ENCODE measurements around the gene PPP1R15A. TPM values are rescaled to one million over a fixed set of nuclear protein-coding genes. Genes with fewer than 3 reads are reported as not detected.

PPP1R15A gene
- total RNA-seq, 4 donors from 2014 or later, result 135 to 191 (median 144) TPM

- H3K4me1 ChIP-seq, result no peaks in the 10 kb centered on the region
- TF ChIP-seq EP300 (IDR thresholded peaks at IDR 0.05), result no peak
- no peak for TF ChIP-seq CTCF (IDR thresholded peaks at IDR 0.05)
- no peak for TF ChIP-seq POLR2A (IDR thresholded peaks at IDR 0.05)
- TF ChIP-seq POLR2AphosphoS5 (IDR thresholded peaks at IDR 0.05), result no peak
- no peak for DNase-seq (ENCODE audit: low spot score in 2 of 2)
- no peak overlapping the region for H3K4me3 ChIP-seq
- H3K36me3 ChIP-seq, result peaks cover 12% of the 10 kb centered on the region
- no peaks in the 10 kb centered on the region for H3K27me3 ChIP-seq
- no peak overlapping the region for H3K27ac ChIP-seq
- H3K9me3 ChIP-seq, result no peaks in the 10 kb centered on the region
- WGBS, result 52% methylated on average over 27 of the region's 34 CpGs
These were observed 13.1 kb upstream of the PPP1R15A start for GRCh38 chr19:48858984-48859710.

GRCh38 chr19:48859711-48860572 is 12.3 kb upstream of the PPP1R15A start:
- H3K27ac ChIP-seq, result no peak overlapping the region
- TF ChIP-seq POLR2AphosphoS5 (IDR thresholded peaks at IDR 0.05), result no peak
- DNase-seq (ENCODE audit: low spot score in 2 of 2), result no peak
- peaks cover 12% of the 10 kb centered on the region for H3K36me3 ChIP-seq
- WGBS, result 90% methylated on average over 26 of the region's 30 CpGs
- no peaks in the 10 kb centered on the region for H3K4me1 ChIP-seq
- no peaks in the 10 kb centered on the region for H3K9me3 ChIP-seq
- no peak overlapping the region for H3K4me3 ChIP-seq
- H3K27me3 ChIP-seq, result no peaks in the 10 kb centered on the region

GRCh38 chr19:48861313-48861712 is 10.9 kb upstream of the PPP1R15A start:
- WGBS, result 88% methylated on average over 18 of the region's 18 CpGs
- no peak for DNase-seq (ENCODE audit: low spot score in 2 of 2)

GRCh38 chr19:48862827-48863226 is 9.4 kb upstream of the PPP1R15A start:
- H3K27me3 ChIP-seq, result no peaks in the 10 kb centered on the region
- no peak overlapping the region for H3K27ac ChIP-seq
- H3K4me1 ChIP-seq, result peaks cover 14% of the 10 kb centered on the region
- 71% methylated on average over 7 of the region's 7 CpGs for WGBS
- H3K9me3 ChIP-seq, result no peaks in the 10 kb centered on the region
- H3K4me3 ChIP-seq, result no peak overlapping the region
- no peak for DNase-seq (ENCODE audit: low spot score in 2 of 2)
- no peak for TF ChIP-seq POLR2AphosphoS5 (IDR thresholded peaks at IDR 0.05)
- TF ChIP-seq CTCF (IDR thresholded peaks at IDR 0.05), result no peak
- no peak for TF ChIP-seq EP300 (IDR thresholded peaks at IDR 0.05)
- no peak for TF ChIP-seq POLR2A (IDR thresholded peaks at IDR 0.05)
- H3K36me3 ChIP-seq, result peaks cover 16% of the 10 kb centered on the region

More at GRCh38 chr19:48861313-48861712, 10.9 kb upstream of the PPP1R15A start:
- Histone ChIP-seq H3K4me1 (no peaks in the 10 kb centered on the region), H3K27ac (no peak overlapping the region), H3K36me3 (peaks cover 16% of the 10 kb centered on the region), H3K27me3 (no peaks in the 10 kb centered on the region), H3K9me3 (no peaks in the 10 kb centered on the region), H3K4me3 (no peak overlapping the region)
- TF ChIP-seq CTCF (IDR thresholded peaks at IDR 0.05) (no peak), POLR2A (IDR thresholded peaks at IDR 0.05) (no peak), EP300 (IDR thresholded peaks at IDR 0.05) (no peak), POLR2AphosphoS5 (IDR thresholded peaks at IDR 0.05) (no peak)

DNA sequence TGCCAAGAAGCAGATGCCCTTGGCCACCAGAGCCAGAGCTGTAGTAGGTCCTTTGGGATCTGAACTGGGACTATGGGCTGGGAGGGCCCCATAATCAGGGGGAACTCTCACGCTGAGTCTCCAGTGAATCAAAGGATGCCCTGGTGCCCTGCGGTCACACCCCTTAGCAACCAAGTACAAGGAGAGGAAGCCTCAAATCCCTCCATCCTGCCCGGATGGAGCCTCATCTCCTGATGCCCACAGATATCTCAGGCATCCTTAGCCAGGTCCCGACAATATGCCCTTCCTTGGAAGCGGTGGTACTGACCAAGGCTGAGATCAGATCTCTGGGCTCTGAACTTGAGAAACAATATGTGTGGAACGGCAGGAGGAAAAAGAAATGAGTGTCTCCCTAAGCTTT is 5.5 kb upstream of the PPP1R15A start:
- TF ChIP-seq CTCF (IDR thresholded peaks at IDR 0.05) (no peak), POLR2AphosphoS5 (IDR thresholded peaks at IDR 0.05) (no peak), EP300 (IDR thresholded peaks at IDR 0.05) (no peak), POLR2A (IDR thresholded peaks at IDR 0.05) (no peak)
- Histone ChIP-seq H3K4me3 (no peak overlapping the region), H3K27me3 (no peaks in the 10 kb centered on the region), H3K9me3 (no peaks in the 10 kb centered on the region), H3K4me1 (peaks cover 26% of the 10 kb centered on the region), H3K27ac (no peak overlapping the region), H3K36me3 (peaks cover 4% of the 10 kb centered on the region)
- no peak for DNase-seq (ENCODE audit: low spot score in 2 of 2)
- WGBS, result 69% methylated on average over 4 of the region's 6 CpGs

Measured in suprapubic skin (tissue), 4 donors.